Measurements from ENCODE around the gene C5orf47. TPM values are rescaled to one million over a fixed set of nuclear protein-coding genes. Genes with fewer than 3 reads are reported as not detected.

Gene C5orf47
- total and polyA plus RNA-seq, 2 of the 8 experiments (the other 6 are each of a cell fraction or from before 2014, with no cell fraction given) = 0.11 TPM; not detected in 1

- H2AK5ac ChIP-seq (ENCODE audit: low read depth, low read length) = no peak overlapping the region
- H4K20me1 ChIP-seq (replicated peaks in 1 of 2; ENCODE audit: control insufficient read depth in 1 of 2, insufficient read depth in 2 of 2, low read length in 2 of 2) = no peaks in the 10 kb centered on the region
- no peak overlapping the region for H2BK20ac ChIP-seq (ENCODE audit: low read length)
- 88% methylated on average over 5 of the region's 5 CpGs; no CpG with 5 or more reads in 1 of the 2 experiments for WGBS, 2 experiments (ENCODE audit: extremely low coverage in 1 of 2, insufficient coverage in 1 of 2, insufficient read length in 1 of 2, insufficient replicate concordance in 2 of 2, low coverage in 1 of 2, low lambda C conversion rate in 2 of 2, missing lambda C conversion rate in 1 of 2)
- no peak overlapping the region for H3K4ac ChIP-seq (replicated peaks; ENCODE audit: insufficient read length, low read depth, low read length)
- no peak overlapping the region for H4K5ac ChIP-seq (ENCODE audit: insufficient read length, low read depth, low read length)
- H3K9me3 ChIP-seq (ENCODE audit: insufficient read depth in 2 of 2, low read depth in 1 of 2, low read length in 1 of 2) = no peaks in the 10 kb centered on the region
- H4K8ac ChIP-seq (ENCODE audit: extremely low read depth, insufficient read depth, low read length) = no peak overlapping the region
- no peak overlapping the region for H2BK12ac ChIP-seq (ENCODE audit: low read depth, low read length)
- H4K91ac ChIP-seq (replicated peaks; ENCODE audit: insufficient read length, low read length) = no peak overlapping the region
- no peaks in the 10 kb centered on the region for H3K36me3 ChIP-seq (ENCODE audit: control insufficient read depth in 2 of 4, insufficient read depth in 4 of 4, low read length in 3 of 4)
- H3K56ac ChIP-seq (replicated peaks; ENCODE audit: insufficient read length, low read depth, low read length) = no peak overlapping the region
- ChIA-PET POLR2A (ENCODE audit: partially characterized antibody) (no interaction called here), CTCF (ENCODE audit: partially characterized antibody) (interaction anchor here (7.5 kb wide), 1 partner anchor 7 kb away, joined by 45 read pairs; the partner anchor contains the start of gene NSG2)
- H3K79me2 ChIP-seq (ENCODE audit: control insufficient read depth in 1 of 2, insufficient read depth in 2 of 2, low read length in 2 of 2) = no peaks in the 10 kb centered on the region
- H3K23ac ChIP-seq (ENCODE audit: insufficient read length) = no peak overlapping the region
- no peak overlapping the region for H3K4me2 ChIP-seq (ENCODE audit: insufficient read depth in 1 of 2, low read depth in 2 of 2, low read length in 2 of 2)
- DNase-seq (ENCODE audit: low read depth in 1 of 2, low spot score in 2 of 2) = no peak
- no peaks in the 10 kb centered on the region for H3K4me1 ChIP-seq (replicated peaks in 1 of 4; ENCODE audit: control insufficient read depth in 3 of 4, insufficient read depth in 4 of 4, low read length in 3 of 4)
- no peaks in the 10 kb centered on the region for H3K27me3 ChIP-seq (replicated peaks in 1 of 4; ENCODE audit: control insufficient read depth in 3 of 4, extremely low read depth in 1 of 4, insufficient read depth in 3 of 4, low read length in 3 of 4)
- no peak overlapping the region for H3K27ac ChIP-seq (ENCODE audit: low read depth, low read length)
- FAIRE-seq = no peak
- no peaks in the 10 kb centered on the region for H3K79me1 ChIP-seq (ENCODE audit: low read depth, low read length)
- no peak overlapping the region for H2AFZ ChIP-seq (ENCODE audit: low read length)
- no peak overlapping the region for H3K18ac ChIP-seq (ENCODE audit: extremely low read depth, low read length)
- H3K4me3 ChIP-seq (ENCODE audit: extremely low read depth in 1 of 4, insufficient read depth in 2 of 4, low read depth in 3 of 4, low read length in 4 of 4) = no peak overlapping the region
- no peak overlapping the region for H2BK15ac ChIP-seq (ENCODE audit: low read length)
- H3K9ac ChIP-seq (replicated peaks in 1 of 4; ENCODE audit: extremely low read depth in 1 of 4, low read depth in 3 of 4, low read length in 3 of 4) = no peak overlapping the region
- no peak overlapping the region for H2BK5ac ChIP-seq (ENCODE audit: low read depth, low read length)
- H3K23me2 ChIP-seq (ENCODE audit: low read depth, low read length) = no peaks in the 10 kb centered on the region; the same call in 1 of the 2 replicates
- no peak overlapping the region for H2BK120ac ChIP-seq (replicated peaks; ENCODE audit: low read depth, low read length)
- H3K14ac ChIP-seq (ENCODE audit: insufficient read length) = no peak overlapping the region
- TF ChIP-seq RXRA (IDR thresholded peaks at IDR 0.05; ENCODE audit: insufficient read depth, low read depth, low read length) (no peak), RBBP5 (IDR thresholded peaks at IDR 0.05; ENCODE audit: borderline replicate concordance, low read depth, low read length) (no peak), BRCA1 (IDR thresholded peaks at IDR 0.05; ENCODE audit: low read depth, low read length) (no peak), TAF7 (optimal IDR thresholded peaks at IDR 0.05; ENCODE audit: borderline replicate concordance, low read depth, low read length) (no peak), E2F6 (IDR thresholded peaks at IDR 0.05) (no peak), SP1 (IDR thresholded peaks at IDR 0.05; ENCODE audit: low read depth, low read length) (no peak), CHD2 (IDR thresholded peaks at IDR 0.05; ENCODE audit: low read length) (no peak), SAP30 (IDR thresholded peaks at IDR 0.05; ENCODE audit: insufficient read depth, insufficient replicate concordance, low read length) (no peak), CEBPB (IDR thresholded peaks at IDR 0.05; ENCODE audit: low read depth, low read length) (no peak), ZNF274 (IDR thresholded peaks at IDR 0.05; ENCODE audit: borderline replicate concordance, extremely low read depth, low read length) (no peak), TCF12 (IDR thresholded peaks at IDR 0.05; ENCODE audit: low read depth, low read length) (no peak), PHF8 (conservative IDR thresholded peaks at IDR 0.05; ENCODE audit: low read depth, low read length) (no peak), JUND (IDR thresholded peaks at IDR 0.05; ENCODE audit: low read length) (no peak), POLR2A (IDR thresholded peaks at IDR 0.05; ENCODE audit: control extremely low read depth in 1 of 2, low read depth in 2 of 2, low read length in 2 of 2) (no peak), CHD1 (IDR thresholded peaks at IDR 0.05; ENCODE audit: low read depth, low read length) (no peak), TAF1 (IDR thresholded peaks at IDR 0.05; ENCODE audit: low read depth, low read length) (no peak)
Observed at GRCh38 chr5:174052636-174053035, 63.7 kb downstream of the C5orf47 start.

Measured in H1 (cell line).